Right atrium auricular region (tissue), 2 donors: ENCODE data around the gene PTP4A2. TPM values are rescaled to one million over a fixed set of nuclear protein-coding genes. Genes with fewer than 3 reads are reported as not detected.
"Not testable (repeated sequence)": the region's sequence is repeated elsewhere in the genome, so short reads cannot be mapped to it uniquely, and the experiment has no call there.

Experiments used
- DNase-seq: peaks from one replicate; pipeline ENCODE4 v3.0.0-alpha.2; 2019; ENCODE audit warnings: low spot score
- H3K27ac ChIP-seq, 2 donors: fragments of 200-600 bp; sonication (generic); 1 replicate in 1 of 2; 2 replicates in 1 of 2; pipeline ENCODE4 v1.5.1; 2016 to 2019
- H3K27me3 ChIP-seq, 2 donors: fragments of 200-600 bp; sonication (generic); one replicate each; pipeline versions ENCODE4 v1.5.1 to v1.6.0; 2017 to 2019
- H3K36me3 ChIP-seq: fragments of 200-600 bp; sonication (generic); one replicate; pipeline ENCODE4 v1.5.1; 2016
- H3K4me1 ChIP-seq, 2 donors: fragments of 200-600 bp; sonication (generic); one replicate each; pipeline versions ENCODE4 v1.5.1 to v1.6.0; 2017 to 2019
- H3K4me3 ChIP-seq, 2 donors: fragments of 200-600 bp; sonication (generic); 1 replicate in 1 of 2; 2 replicates in 1 of 2; pipeline ENCODE4 v1.5.1; 2017 to 2019; ENCODE audit warnings: mild to moderate bottlenecking in 1 of 2, moderate library complexity in 1 of 2
- H3K9me3 ChIP-seq, 2 donors: fragments of 200-600 bp; sonication (generic); one replicate each; pipeline ENCODE4 v1.5.1; 2019
- CTCF ChIP-seq, 2 donors: fragments of 200-600 bp; sonication (generic); IDR thresholded peaks; one replicate each; pipeline ENCODE4 v1.5.1; 2019; ENCODE audit warnings: antibody characterized with exemption in 2 of 2
- total RNA-seq, 2 donors: library from RNA; depleted of rRNA; stranded (reverse); fragments of >200 nt; gene quantifications; one replicate each; pipeline ENCODE4 v1.1.0, GENCODE V29; 2016

PTP4A2 gene
- total RNA-seq, 2 donors from 2014 or later: 261 to 319 TPM

GRCh38 chr1:31904339-31905092 is 33.7 kb downstream of the PTP4A2 start:
- no peak overlapping the region for H3K4me3 ChIP-seq
- peaks cover 37% of the 10 kb centered on the region for H3K36me3 ChIP-seq
- TF ChIP-seq CTCF (IDR thresholded peaks at IDR 0.05): no peak
- H3K9me3 ChIP-seq: no peaks in the 10 kb centered on the region
- DNase-seq: no peak
- no peaks in the 10 kb centered on the region for H3K27me3 ChIP-seq
- no peaks in the 10 kb centered on the region for H3K4me1 ChIP-seq
- H3K27ac ChIP-seq: no peak overlapping the region

GRCh38 chr1:31902510-31902860 is 35.7 kb downstream of the PTP4A2 start:
- Histone ChIP-seq H3K9me3 (no peaks in the 10 kb centered on the region), H3K36me3 (peaks cover 19% of the 10 kb centered on the region), H3K27me3 (no peaks in the 10 kb centered on the region), H3K4me3 (no peak overlapping the region), H3K27ac (no peak overlapping the region), H3K4me1 (no peaks in the 10 kb centered on the region)
- no peak for TF ChIP-seq CTCF (IDR thresholded peaks at IDR 0.05)
- DNase-seq: no peak

DNA sequence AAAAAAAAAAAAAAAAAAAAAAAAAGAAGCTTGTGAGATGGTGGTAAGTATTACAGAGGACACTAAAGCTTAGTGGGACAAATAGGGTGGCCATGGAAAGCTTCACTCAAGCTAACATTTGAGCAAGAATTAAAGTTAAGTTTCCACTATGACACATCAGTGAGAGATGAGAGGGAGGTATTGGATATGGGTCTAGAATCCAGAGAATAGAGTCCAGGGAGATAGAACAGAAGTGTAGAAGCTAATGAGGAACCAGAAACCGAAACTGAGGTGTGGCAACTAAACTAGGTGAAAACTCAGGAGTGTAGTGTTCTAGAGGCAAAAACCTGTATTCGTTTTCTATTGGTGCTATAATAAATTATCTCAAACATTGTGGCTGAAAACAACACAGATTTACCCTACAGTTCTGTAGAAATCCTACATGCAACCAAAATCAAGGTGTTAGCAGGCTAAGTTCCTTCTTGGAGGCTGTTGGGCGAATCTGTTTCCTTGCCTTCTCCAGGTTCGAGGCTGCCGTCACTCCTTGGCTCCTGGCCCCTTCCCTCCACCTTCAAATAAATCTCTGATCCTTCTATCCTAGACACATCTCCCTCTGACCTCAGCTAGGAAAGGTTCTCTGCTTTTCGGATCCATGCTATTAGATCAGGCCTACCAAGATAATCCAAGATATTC is 36.2 kb downstream of the PTP4A2 start:
- H3K4me1 ChIP-seq: no peaks in the 10 kb centered on the region
- H3K4me3 ChIP-seq: no peak overlapping the region
- H3K36me3 ChIP-seq: peaks cover 13% of the 10 kb centered on the region
- no peak overlapping the region for H3K27ac ChIP-seq
- H3K9me3 ChIP-seq: no peaks in the 10 kb centered on the region
- no peak for TF ChIP-seq CTCF (IDR thresholded peaks at IDR 0.05)
- H3K27me3 ChIP-seq: no peaks in the 10 kb centered on the region
- DNase-seq: no peak

- Histone ChIP-seq H3K4me3 (no peak overlapping the region), H3K9me3 (no peaks in the 10 kb centered on the region), H3K27ac (no peak overlapping the region), H3K4me1 (no peaks in the 10 kb centered on the region), H3K27me3 (no peaks in the 10 kb centered on the region), H3K36me3 (peaks cover 2% of the 10 kb centered on the region)
- TF ChIP-seq CTCF (IDR thresholded peaks at IDR 0.05): no peak
- DNase-seq: no peak
Measured at GRCh38 chr1:31900790-31901189, 37.4 kb downstream of the PTP4A2 start.

GRCh38 chr1:31897526-31898100 is 40.6 kb downstream of the PTP4A2 start:
- Histone ChIP-seq H3K4me3 (no peak overlapping the region), H3K27me3 (no peaks in the 10 kb centered on the region), H3K9me3 (no peaks in the 10 kb centered on the region), H3K4me1 (no peaks in the 10 kb centered on the region), H3K27ac (no peak overlapping the region), H3K36me3 (no peaks in the 10 kb centered on the region)
- DNase-seq: no peak
- no peak for TF ChIP-seq CTCF (IDR thresholded peaks at IDR 0.05)

DNA sequence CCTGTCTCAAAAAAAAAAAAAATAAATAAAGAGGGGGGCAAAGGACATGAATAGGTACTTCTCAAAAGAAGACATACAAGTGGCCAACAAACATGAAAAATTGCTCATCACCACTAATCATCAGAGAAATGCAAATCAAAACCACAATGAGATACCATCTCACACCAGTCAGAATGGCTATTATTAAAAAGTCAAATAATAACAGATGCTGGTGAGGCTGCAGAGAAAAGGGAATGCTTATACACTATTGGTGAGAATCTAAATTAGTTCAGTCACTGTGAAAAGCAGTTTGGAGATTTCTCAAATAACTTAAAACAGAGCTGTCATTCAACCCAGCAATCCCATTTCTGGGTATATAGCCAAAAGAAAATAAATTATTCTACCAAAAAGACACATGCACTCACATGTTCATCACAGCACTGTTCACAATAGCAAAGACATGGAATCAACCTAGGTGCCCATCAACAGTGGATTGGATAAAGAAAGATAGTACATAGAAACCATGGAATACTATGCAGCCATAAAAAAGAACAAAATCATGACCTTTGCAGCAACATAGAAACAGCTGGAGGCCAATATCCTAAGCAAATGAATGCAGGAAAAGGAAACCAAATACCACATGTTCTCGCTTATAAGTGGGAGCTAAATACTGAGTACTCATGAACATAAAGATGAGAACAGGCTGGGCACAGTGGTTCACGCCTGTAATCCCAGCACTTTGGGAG is 42.5 kb downstream of the PTP4A2 start:
- H3K36me3 ChIP-seq, H3K4me3 ChIP-seq, DNase-seq, H3K27ac ChIP-seq, H3K9me3 ChIP-seq, H3K27me3 ChIP-seq, H3K4me1 ChIP-seq: not testable (repeated sequence)
